Astrocyte (in vitro differentiated cells and primary cell): ENCODE data around the gene KPNA6. TPM values are rescaled to one million over a fixed set of nuclear protein-coding genes. Genes with fewer than 3 reads are reported as not detected.
A peak's percentile ranks its signal among the peaks of the same experiment; 100 is the strongest.

ENCODE experiments used
- DNase-seq: peaks from one replicate; pipeline ENCODE4 v3.0.0-alpha.2; 2010; ENCODE audit warnings: low read depth
- FAIRE-seq: peaks from 2 replicates; lab custom pipeline; 2011; peaks lifted over from hg19 to GRCh38; lab: Jason Lieb, UNC
- H2AFZ ChIP-seq: 2 replicates; pipeline ENCODE4 v1.6.0; 2012; ENCODE audit warnings: low read depth, low read length, inconsistent platforms
- H3K27ac ChIP-seq: 2 replicates; pipeline ENCODE4 v1.5.1; 2011; ENCODE audit warnings: low read depth, low read length, inconsistent platforms
- H3K27me3 ChIP-seq: 2 replicates; pipeline ENCODE4 v1.6.0; 2011; ENCODE audit warnings: low read length, inconsistent platforms; ENCODE audit not compliant: insufficient read depth
- H3K36me3 ChIP-seq: 2 replicates; pipeline ENCODE4 v1.5.1; 2011; ENCODE audit warnings: low read length, inconsistent platforms; ENCODE audit not compliant: insufficient read depth
- H3K4me1 ChIP-seq: 2 replicates; pipeline ENCODE4 v1.5.1; 2011; ENCODE audit warnings: low read length, inconsistent platforms; ENCODE audit not compliant: insufficient read depth
- H3K4me2 ChIP-seq: 2 replicates; pipeline ENCODE4 v1.6.0; 2012; ENCODE audit warnings: low read length, inconsistent platforms
- H3K4me3 ChIP-seq: 2 replicates; pipeline ENCODE4 v1.5.1; 2011; ENCODE audit warnings: low read depth, mild to moderate bottlenecking, low read length, inconsistent platforms; ENCODE audit not compliant: insufficient read depth
- H3K79me2 ChIP-seq: 2 replicates; pipeline ENCODE4 v1.6.0; 2012; ENCODE audit warnings: mild to moderate bottlenecking, low read length, inconsistent platforms; ENCODE audit not compliant: insufficient read depth
- H3K9ac ChIP-seq: 2 replicates; pipeline ENCODE4 v1.6.0; 2012; ENCODE audit warnings: mild to moderate bottlenecking, low read length, inconsistent platforms
- H3K9me3 ChIP-seq: 2 replicates; pipeline ENCODE4 v1.5.1; 2012; ENCODE audit warnings: low read depth, mild to moderate bottlenecking, low read length, inconsistent platforms; ENCODE audit not compliant: insufficient read depth
- H4K20me1 ChIP-seq: 2 replicates; pipeline ENCODE4 v1.6.0; 2012; ENCODE audit warnings: low read length, inconsistent platforms; ENCODE audit not compliant: insufficient read depth
- H3K27ac Mint-ChIP-seq: one replicate; pipeline ENCODE4 v1.8.0; 2021; ENCODE audit warnings: mild to moderate bottlenecking, mixed read lengths; ENCODE audit not compliant: unreplicated experiment
- H3K27me3 Mint-ChIP-seq: one replicate; pipeline ENCODE4 v1.8.0; 2021; ENCODE audit warnings: low read depth, mixed read lengths; ENCODE audit not compliant: unreplicated experiment
- H3K36me3 Mint-ChIP-seq: one replicate; pipeline ENCODE4 v1.8.0; 2021; ENCODE audit warnings: low read depth, mixed read lengths; ENCODE audit not compliant: unreplicated experiment
- H3K4me1 Mint-ChIP-seq: one replicate; pipeline ENCODE4 v1.8.0; 2021; ENCODE audit warnings: low read depth, mixed read lengths; ENCODE audit not compliant: unreplicated experiment
- H3K4me3 Mint-ChIP-seq: one replicate; pipeline ENCODE4 v1.8.0; 2021; ENCODE audit warnings: mild to moderate bottlenecking, moderate library complexity, mixed read lengths; ENCODE audit not compliant: unreplicated experiment
- H3K9me3 Mint-ChIP-seq: one replicate; pipeline ENCODE4 v1.8.0; 2021; ENCODE audit warnings: mild to moderate bottlenecking, mixed read lengths; ENCODE audit not compliant: unreplicated experiment
- CTCF ChIP-seq: IDR thresholded peaks from 2 replicates; pipeline ENCODE4 v1.5.1; 2011; ENCODE audit warnings: low read depth, mild to moderate bottlenecking, inconsistent platforms, low read length, moderate library complexity; ENCODE audit not compliant: insufficient read depth
- EZH2 ChIP-seq: IDR thresholded peaks from 2 replicates; pipeline ENCODE4 v1.6.1; 2012; ENCODE audit warnings: mild to moderate bottlenecking, low read length, inconsistent platforms; ENCODE audit not compliant: insufficient read depth
- total RNA-seq: library from RNA; stranded (reverse); gene quantifications from 2 replicates; pipeline ENCODE4 v1.2.1, GENCODE V29; 2021

Gene KPNA6
- total RNA-seq, 1 donor from 2014 or later = 122 TPM

- Histone ChIP-seq H3K4me2 (peak overlapping the region; percentile 91), H3K9me3 (no peaks in the 10 kb centered on the region), H3K79me2 (peaks cover 49% of the 10 kb centered on the region), H3K27ac (peak overlapping the region; percentile 91), H3K36me3 (peaks cover 15% of the 10 kb centered on the region), H3K4me1 (peaks cover 19% of the 10 kb centered on the region), H3K9ac (peak overlapping the region; percentile 97), H4K20me1 (peaks cover 38% of the 10 kb centered on the region), H3K27me3 (no peaks in the 10 kb centered on the region), H2AFZ (peak overlapping the region; percentile 28), H3K4me3 (peak overlapping the region; percentile 69)
- Mint-ChIP-seq H3K27ac (peak overlapping the region; percentile 88), H3K9me3 (no peaks in the 10 kb centered on the region), H3K4me1 (peaks cover 23% of the 10 kb centered on the region), H3K4me3 (peak overlapping the region; percentile 90), H3K27me3 (no peaks in the 10 kb centered on the region), H3K36me3 (peaks cover 26% of the 10 kb centered on the region)
- DNase-seq (peak; percentile 31), FAIRE-seq (no peak)
- no peak for TF ChIP-seq CTCF
Measured at GRCh38 chr1:32180186-32181060, 72.6 kb downstream of the KPNA6 start.

GRCh38 chr1:32181065-32181464, 73.2 kb downstream of the KPNA6 start:
- peaks cover 26% of the 10 kb centered on the region for H3K4me1 Mint-ChIP-seq
- peaks cover 28% of the 10 kb centered on the region for H3K36me3 Mint-ChIP-seq
- H3K27ac ChIP-seq = peak overlapping the region; percentile 91
- peak overlapping the region; percentile 69 for H3K4me3 ChIP-seq
- no peaks in the 10 kb centered on the region for H3K27me3 ChIP-seq
- no peak for FAIRE-seq
- H3K4me3 Mint-ChIP-seq = peak overlapping the region; percentile 90
- TF ChIP-seq CTCF (no peak), EZH2 (no peak)
- peaks cover 15% of the 10 kb centered on the region for H3K36me3 ChIP-seq
- no peaks in the 10 kb centered on the region for H3K27me3 Mint-ChIP-seq
- H3K4me1 ChIP-seq = peaks cover 19% of the 10 kb centered on the region
- no peaks in the 10 kb centered on the region for H3K9me3 Mint-ChIP-seq
- H3K27ac Mint-ChIP-seq = peak overlapping the region; percentile 88
- no peak overlapping the region for H2AFZ ChIP-seq
- no peaks in the 10 kb centered on the region for H3K9me3 ChIP-seq
- no peak for DNase-seq
- H3K9ac ChIP-seq = peak overlapping the region; percentile 97
- H4K20me1 ChIP-seq = peaks cover 44% of the 10 kb centered on the region
- peak overlapping the region; percentile 91 for H3K4me2 ChIP-seq
- H3K79me2 ChIP-seq = peaks cover 54% of the 10 kb centered on the region

GRCh38 chr1:32181563-32181962, 73.7 kb downstream of the KPNA6 start:
- H3K36me3 ChIP-seq = peaks cover 17% of the 10 kb centered on the region
- H3K9me3 ChIP-seq = no peaks in the 10 kb centered on the region
- Mint-ChIP-seq H3K9me3 (no peaks in the 10 kb centered on the region), H3K36me3 (peaks cover 32% of the 10 kb centered on the region), H3K4me1 (peaks cover 31% of the 10 kb centered on the region), H3K27me3 (no peaks in the 10 kb centered on the region), H3K27ac (peak overlapping the region; percentile 51), H3K4me3 (peak overlapping the region; percentile 90)
- peaks cover 59% of the 10 kb centered on the region for H3K79me2 ChIP-seq
- peak overlapping the region; percentile 69 for H3K4me3 ChIP-seq
- DNase-seq (no peak), FAIRE-seq (no peak)
- H3K27me3 ChIP-seq = no peaks in the 10 kb centered on the region
- peak overlapping the region; percentile 97 for H3K9ac ChIP-seq
- H3K27ac ChIP-seq = no peak overlapping the region
- H3K4me1 ChIP-seq = peaks cover 19% of the 10 kb centered on the region
- no peak overlapping the region for H2AFZ ChIP-seq
- H4K20me1 ChIP-seq = peaks cover 49% of the 10 kb centered on the region
- peak overlapping the region; percentile 91 for H3K4me2 ChIP-seq
- no peak for TF ChIP-seq EZH2
- TF ChIP-seq CTCF = no peak
